Astrocyte of the cerebellum (primary cell): ENCODE measurements around the gene TSPAN5.

ENCODE experiments used
- DNase-seq: peaks from one replicate; pipeline ENCODE4 v3.0.0-alpha.2; 2011; ENCODE audit warnings: low read depth
- H3K4me3 ChIP-seq: 2 replicates; pipeline ENCODE4 v1.5.1; 2011; ENCODE audit warnings: mild to moderate bottlenecking, low read depth, low read length, moderate library complexity
- in situ Hi-C: cut with HindIII; loops from 2 replicates; pipeline ENCODE4 v1.10.0; 2017; ENCODE audit warnings: low sequenced_read_pairs
- TF ChIP-seq, protein P1 (sequence below): IDR thresholded peaks from 2 replicates; pipeline ENCODE4 v1.5.1; 2012; ENCODE audit warnings: low read length, low read depth, moderate library complexity, mild to moderate bottlenecking; ENCODE audit errors: missing control alignments

TSPAN5 gene

DNA sequence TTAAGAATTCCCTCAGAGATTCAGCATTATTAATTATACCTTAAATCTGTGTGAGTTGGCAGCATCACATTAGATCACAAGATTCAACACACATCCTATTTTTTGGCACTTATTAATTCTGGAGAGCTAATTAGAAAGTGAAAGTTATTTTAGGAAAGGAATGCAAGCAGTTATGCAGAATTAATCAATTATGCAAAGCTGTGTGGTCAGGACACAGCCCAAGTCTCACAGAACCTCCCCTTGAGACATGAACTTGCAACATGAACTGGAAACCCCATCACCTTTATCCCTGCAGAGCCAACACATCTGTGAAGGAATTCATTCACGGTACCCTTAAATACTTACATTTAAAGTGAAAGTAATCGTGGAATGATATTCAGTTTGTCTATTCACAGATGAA, 80.5 kb downstream of the TSPAN5 start:
- in situ Hi-C loops: no loop called here
- TF ChIP-seq, protein P1, sequence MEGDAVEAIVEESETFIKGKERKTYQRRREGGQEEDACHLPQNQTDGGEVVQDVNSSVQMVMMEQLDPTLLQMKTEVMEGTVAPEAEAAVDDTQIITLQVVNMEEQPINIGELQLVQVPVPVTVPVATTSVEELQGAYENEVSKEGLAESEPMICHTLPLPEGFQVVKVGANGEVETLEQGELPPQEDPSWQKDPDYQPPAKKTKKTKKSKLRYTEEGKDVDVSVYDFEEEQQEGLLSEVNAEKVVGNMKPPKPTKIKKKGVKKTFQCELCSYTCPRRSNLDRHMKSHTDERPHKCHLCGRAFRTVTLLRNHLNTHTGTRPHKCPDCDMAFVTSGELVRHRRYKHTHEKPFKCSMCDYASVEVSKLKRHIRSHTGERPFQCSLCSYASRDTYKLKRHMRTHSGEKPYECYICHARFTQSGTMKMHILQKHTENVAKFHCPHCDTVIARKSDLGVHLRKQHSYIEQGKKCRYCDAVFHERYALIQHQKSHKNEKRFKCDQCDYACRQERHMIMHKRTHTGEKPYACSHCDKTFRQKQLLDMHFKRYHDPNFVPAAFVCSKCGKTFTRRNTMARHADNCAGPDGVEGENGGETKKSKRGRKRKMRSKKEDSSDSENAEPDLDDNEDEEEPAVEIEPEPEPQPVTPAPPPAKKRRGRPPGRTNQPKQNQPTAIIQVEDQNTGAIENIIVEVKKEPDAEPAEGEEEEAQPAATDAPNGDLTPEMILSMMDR: no peak
- DNase-seq: peak; percentile 53
- H3K4me3 ChIP-seq: no peak overlapping the region

DNA sequence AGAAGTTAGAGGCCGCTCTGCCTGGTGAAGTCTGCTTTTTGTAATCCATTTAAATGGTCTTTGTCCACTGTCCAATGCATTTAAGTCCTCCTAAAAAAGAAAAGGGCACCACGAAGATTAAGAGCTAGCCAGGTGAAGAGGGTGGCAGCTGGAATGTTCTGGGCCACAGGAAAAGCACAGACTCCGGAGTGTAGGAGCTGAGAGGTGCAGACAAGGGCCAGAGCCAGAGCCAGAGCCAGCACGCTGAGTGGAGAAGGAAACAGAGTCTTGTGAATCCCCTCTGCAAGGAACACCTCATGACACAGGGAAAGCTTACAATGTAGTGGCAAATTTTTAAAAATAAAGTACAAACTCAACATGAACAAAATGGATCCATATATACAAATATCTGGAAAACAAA, 83.6 kb downstream of the TSPAN5 start:
- no peak overlapping the region for H3K4me3 ChIP-seq
- TF ChIP-seq, protein P1: no peak
- no peak for DNase-seq
- in situ Hi-C loops: no loop called here

DNA sequence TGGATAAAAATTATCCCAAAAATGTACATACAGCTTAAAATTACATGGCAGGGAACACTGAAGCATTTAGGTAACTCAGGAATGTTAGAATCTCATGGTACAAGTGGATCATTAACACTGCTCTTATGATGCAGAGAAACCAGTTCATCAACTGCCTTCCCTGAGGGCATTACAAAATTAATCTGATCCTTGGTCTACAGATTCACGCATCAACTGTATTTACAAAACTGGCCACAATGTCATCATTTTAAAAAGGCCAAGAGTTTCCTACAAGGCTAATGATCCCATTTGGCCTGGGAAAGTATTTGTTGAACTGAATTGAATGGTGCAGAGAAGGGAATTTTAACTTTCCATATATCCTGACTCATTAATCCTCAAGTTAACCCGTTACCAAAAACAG, 84.6 kb downstream of the TSPAN5 start:
- no peak overlapping the region for H3K4me3 ChIP-seq
- DNase-seq: no peak
- TF ChIP-seq, protein P1: no peak
- in situ Hi-C loops: no loop called here

DNA sequence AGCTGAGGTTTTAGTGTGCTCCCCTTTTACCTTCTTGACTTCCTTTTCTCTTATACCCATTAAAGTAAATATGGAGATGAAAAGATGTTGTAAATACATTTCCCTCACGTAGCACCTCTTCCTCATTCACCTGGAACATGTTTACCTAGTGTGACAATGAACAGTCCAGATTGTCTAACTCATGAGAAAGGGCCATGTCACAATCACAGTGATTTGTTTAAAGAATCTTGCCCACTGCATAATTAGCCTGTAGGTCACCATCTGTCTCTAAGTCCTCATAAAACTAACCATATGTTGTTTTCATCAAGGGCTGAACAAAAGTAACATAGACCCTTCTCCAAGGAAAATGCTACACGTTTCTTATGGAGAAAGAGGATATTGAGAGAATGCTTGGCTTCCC, 85.7 kb downstream of the TSPAN5 start:
- H3K4me3 ChIP-seq: no peak overlapping the region
- no peak for DNase-seq
- in situ Hi-C loops: no loop called here
- TF ChIP-seq, protein P1: no peak

DNA sequence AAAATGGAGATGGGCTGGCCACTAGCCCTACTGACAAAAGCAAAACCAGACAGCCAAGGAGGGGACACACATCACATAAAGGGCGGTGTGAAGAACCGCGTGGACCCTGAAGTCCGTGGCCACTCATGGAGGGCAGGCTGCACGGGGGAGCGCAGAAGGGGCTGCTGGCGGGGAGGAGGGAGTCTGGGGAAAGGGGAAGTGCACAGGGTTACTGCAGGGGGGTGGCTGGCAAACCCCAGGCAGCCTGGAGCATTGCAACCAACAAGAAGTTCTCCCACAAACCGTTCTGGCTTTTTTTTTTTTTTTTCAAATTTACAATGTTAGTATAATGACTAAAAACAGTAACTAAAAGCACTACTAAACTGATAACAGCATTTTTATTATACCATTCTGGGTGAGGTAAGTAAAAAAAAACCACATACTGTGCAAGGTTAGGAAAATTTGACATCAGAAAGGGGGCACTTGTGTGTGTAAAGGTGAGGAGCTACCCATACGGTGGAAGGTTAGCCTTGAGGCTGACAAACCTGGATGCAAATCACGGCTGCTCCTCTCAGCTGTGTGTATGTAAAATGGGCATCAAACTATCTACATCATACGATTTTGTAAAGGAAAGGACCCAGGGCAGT, 87.1 kb downstream of the TSPAN5 start:
- in situ Hi-C loops: no loop called here
- no peak for DNase-seq
- H3K4me3 ChIP-seq: no peak overlapping the region

DNA sequence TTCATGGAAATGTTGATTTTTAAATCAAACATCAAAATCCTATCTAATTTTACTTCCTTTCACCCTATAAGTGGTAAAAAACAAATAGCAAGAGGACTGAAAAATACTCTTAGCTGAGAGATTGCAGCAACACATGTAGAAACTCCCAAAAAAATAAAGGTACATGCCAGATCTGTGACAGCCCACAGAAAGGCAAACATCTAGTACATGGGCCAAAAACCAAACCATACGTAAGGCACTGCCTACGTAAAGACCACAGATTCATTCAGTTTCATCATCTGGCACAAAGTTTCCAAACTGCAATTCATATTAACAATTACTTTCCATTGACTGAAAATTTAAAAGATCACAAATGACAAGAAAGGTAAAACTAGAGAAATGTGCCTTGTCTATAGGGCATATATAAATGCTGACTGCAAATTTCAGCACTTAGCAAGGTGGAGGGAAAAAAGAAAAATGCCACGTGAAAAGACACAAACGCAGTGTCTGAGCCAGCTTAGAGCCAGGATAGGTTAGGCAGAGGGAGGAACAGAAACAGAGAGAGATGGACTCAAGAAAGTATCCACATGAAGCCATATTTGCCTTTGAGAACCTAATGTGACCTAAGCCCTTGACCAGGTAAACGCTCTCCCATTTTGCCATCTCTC, 88.1 kb downstream of the TSPAN5 start:
- DNase-seq: no peak
- H3K4me3 ChIP-seq: no peak overlapping the region
- in situ Hi-C loops: no loop called here
- TF ChIP-seq, protein P1: no peak

More for the DNA sequence above, 87.1 kb downstream of the TSPAN5 start:
- TF ChIP-seq, protein P1: no peak
